Fibroblast of lung (primary cell): ENCODE data around the gene USP6NL. TPM values are rescaled to one million over a fixed set of nuclear protein-coding genes. Genes with fewer than 3 reads are reported as not detected.

Source experiments
- DNase-seq, 2 donors: peaks; one replicate each; pipeline versions ENCODE4 v3.0.0 to v3.0.0-alpha.2; 2010; ENCODE audit warnings: low read depth in 2 of 2
- H2AFZ ChIP-seq: 2 replicates; pipeline ENCODE4 v1.5.1; 2012; ENCODE audit warnings: low read length, control low read depth, inconsistent platforms
- H3K27ac ChIP-seq: 2 replicates; pipeline ENCODE4 v1.5.1; 2011; ENCODE audit warnings: low read length, control low read depth; ENCODE audit not compliant: insufficient read depth
- H3K27me3 ChIP-seq: 2 replicates; pipeline ENCODE4 v1.5.1; 2011; ENCODE audit warnings: mild to moderate bottlenecking, low read length; ENCODE audit not compliant: control insufficient read depth, insufficient read depth
- H3K36me3 ChIP-seq: 2 replicates; pipeline ENCODE4 v1.5.1; 2011; ENCODE audit warnings: low read length; ENCODE audit not compliant: control insufficient read depth, insufficient read depth
- H3K4me1 ChIP-seq: 2 replicates; pipeline ENCODE4 v1.5.1; 2011; ENCODE audit warnings: low read length; ENCODE audit not compliant: control insufficient read depth, insufficient read depth; ENCODE audit errors: extremely low read depth
- H3K4me2 ChIP-seq: 2 replicates; pipeline ENCODE4 v1.5.1; 2011; ENCODE audit warnings: low read length, control low read depth; ENCODE audit not compliant: insufficient read depth; ENCODE audit errors: extremely low read depth
- H3K4me3 ChIP-seq, 4 experiments: fragments of 200-600 bp in 1 of 4; sonication (generic) in 1 of 4; replicated peaks in 1 of 4; 2 replicates each; pipeline ENCODE4 v1.5.1; 2011 to 2016; ENCODE audit warnings: low read length in 4 of 4, low read depth in 3 of 4, mild to moderate bottlenecking in 3 of 4, control low read depth in 2 of 4, inconsistent platforms in 1 of 4, mixed read lengths in 1 of 4; ENCODE audit not compliant: insufficient read depth in 1 of 4; ENCODE audit errors: control extremely low read depth in 1 of 4
- H3K79me2 ChIP-seq: 2 replicates; pipeline ENCODE4 v1.5.1; 2012; ENCODE audit warnings: mild to moderate bottlenecking, low read length, inconsistent platforms; ENCODE audit not compliant: control insufficient read depth, insufficient read depth
- H3K9ac ChIP-seq: 2 replicates; pipeline ENCODE4 v1.5.1; 2011; ENCODE audit warnings: mild to moderate bottlenecking, low read length, control low read depth; ENCODE audit not compliant: insufficient read depth
- H3K9me3 ChIP-seq: 2 replicates; pipeline ENCODE4 v1.5.1; 2012; ENCODE audit warnings: low read depth, low read length; ENCODE audit not compliant: control insufficient read depth, insufficient read depth
- H4K20me1 ChIP-seq: 2 replicates; pipeline ENCODE4 v1.5.1; 2011; ENCODE audit warnings: low read length; ENCODE audit not compliant: control insufficient read depth, insufficient read depth; ENCODE audit errors: extremely low read depth
- EZH2 ChIP-seq: IDR thresholded peaks from 2 replicates; pipeline ENCODE4 v1.5.1; 2012; ENCODE audit warnings: low read length, control low read depth, mild to moderate bottlenecking; ENCODE audit errors: missing control alignments
- polyA plus RNA-seq, 2 donors: library from polyadenylated mRNA; depleted of rRNA in 1 of 2; stranded (reverse) in 1 of 2; unstranded in 1 of 2; fragments of >200 nt; gene quantifications; 2 replicates each; pipeline ENCODE4 v1.2.1, GENCODE V29; 2011 to 2012; ENCODE audit warnings: missing spikeins in 1 of 2
- total RNA-seq: library from RNA; depleted of rRNA; stranded (reverse); fragments of >200 nt; gene quantifications from 2 replicates; pipeline ENCODE4 v1.2.1, GENCODE V29; 2014
- TF ChIP-seq, protein P1 (sequence below), 2 donors: IDR thresholded peaks in 1 of 2; conservative IDR thresholded peaks in 1 of 2; 1 replicate in 1 of 2; 2 replicates in 1 of 2; pipeline ENCODE4 v1.5.1; 2011 to 2012; ENCODE audit warnings: low read length in 2 of 2, control low read depth in 1 of 2, inconsistent platforms in 1 of 2, low read depth in 1 of 2, mild to moderate bottlenecking in 1 of 2

The USP6NL gene
- total and polyA plus RNA-seq, 2 donors (not counting 1 experiment from before 2014, with no cell fraction given): 8.9 to 13.4 TPM

DNA sequence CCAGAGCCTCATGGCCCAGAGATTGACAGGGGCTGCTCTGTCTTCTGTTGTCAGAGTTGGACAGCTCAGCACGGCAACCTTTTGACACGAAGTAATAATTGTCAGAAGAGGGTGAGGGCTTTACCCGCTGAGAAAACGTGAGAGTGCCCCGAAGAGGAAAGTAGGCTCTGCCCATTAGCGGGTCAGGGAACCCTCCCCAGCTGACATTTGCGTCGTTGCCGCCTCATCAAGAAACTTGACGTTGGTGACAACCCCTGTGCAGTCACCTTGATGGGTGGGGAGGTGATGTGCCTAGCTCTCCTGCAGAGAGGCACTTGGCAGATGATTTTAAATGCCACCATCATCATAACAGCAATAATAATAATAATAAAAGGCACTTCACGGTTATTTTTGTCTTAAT is 202.1 kb downstream of the USP6NL start:
- no peaks in the 10 kb centered on the region for H4K20me1 ChIP-seq
- no peaks in the 10 kb centered on the region for H3K4me1 ChIP-seq
- H3K27me3 ChIP-seq: no peaks in the 10 kb centered on the region
- H3K79me2 ChIP-seq: no peaks in the 10 kb centered on the region
- TF ChIP-seq, protein P1, sequence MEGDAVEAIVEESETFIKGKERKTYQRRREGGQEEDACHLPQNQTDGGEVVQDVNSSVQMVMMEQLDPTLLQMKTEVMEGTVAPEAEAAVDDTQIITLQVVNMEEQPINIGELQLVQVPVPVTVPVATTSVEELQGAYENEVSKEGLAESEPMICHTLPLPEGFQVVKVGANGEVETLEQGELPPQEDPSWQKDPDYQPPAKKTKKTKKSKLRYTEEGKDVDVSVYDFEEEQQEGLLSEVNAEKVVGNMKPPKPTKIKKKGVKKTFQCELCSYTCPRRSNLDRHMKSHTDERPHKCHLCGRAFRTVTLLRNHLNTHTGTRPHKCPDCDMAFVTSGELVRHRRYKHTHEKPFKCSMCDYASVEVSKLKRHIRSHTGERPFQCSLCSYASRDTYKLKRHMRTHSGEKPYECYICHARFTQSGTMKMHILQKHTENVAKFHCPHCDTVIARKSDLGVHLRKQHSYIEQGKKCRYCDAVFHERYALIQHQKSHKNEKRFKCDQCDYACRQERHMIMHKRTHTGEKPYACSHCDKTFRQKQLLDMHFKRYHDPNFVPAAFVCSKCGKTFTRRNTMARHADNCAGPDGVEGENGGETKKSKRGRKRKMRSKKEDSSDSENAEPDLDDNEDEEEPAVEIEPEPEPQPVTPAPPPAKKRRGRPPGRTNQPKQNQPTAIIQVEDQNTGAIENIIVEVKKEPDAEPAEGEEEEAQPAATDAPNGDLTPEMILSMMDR (conservative IDR thresholded peaks at IDR 0.05 in 1 of 2, IDR thresholded peaks at IDR 0.05 in 1 of 2; ENCODE audit: low read depth in 1 of 2, low read length in 2 of 2): no peak
- no peak for TF ChIP-seq EZH2
- no peaks in the 10 kb centered on the region for H3K36me3 ChIP-seq
- no peak overlapping the region for H3K4me2 ChIP-seq
- no peak overlapping the region for H3K9ac ChIP-seq
- DNase-seq: no peak
- no peak overlapping the region for H3K27ac ChIP-seq
- no peak overlapping the region for H3K4me3 ChIP-seq
- H3K9me3 ChIP-seq: no peaks in the 10 kb centered on the region
- no peak overlapping the region for H2AFZ ChIP-seq

- Histone ChIP-seq H3K4me3 (no peak overlapping the region), H3K9ac (no peak overlapping the region), H3K9me3 (no peaks in the 10 kb centered on the region), H2AFZ (no peak overlapping the region), H3K79me2 (no peaks in the 10 kb centered on the region), H3K36me3 (no peaks in the 10 kb centered on the region), H3K4me1 (no peaks in the 10 kb centered on the region), H3K4me2 (no peak overlapping the region), H3K27ac (no peak overlapping the region), H4K20me1 (no peaks in the 10 kb centered on the region), H3K27me3 (no peaks in the 10 kb centered on the region)
- TF ChIP-seq, protein P1 (conservative IDR thresholded peaks at IDR 0.05 in 1 of 2, IDR thresholded peaks at IDR 0.05 in 1 of 2; ENCODE audit: low read depth in 1 of 2, low read length in 2 of 2): no peak
- no peak for TF ChIP-seq EZH2
- no peak for DNase-seq
These were observed 203.5 kb downstream of the USP6NL start for GRCh38 chr10:11407939-11408338.

GRCh38 chr10:11406746-11407145 is 204.7 kb downstream of the USP6NL start:
- Histone ChIP-seq H2AFZ (no peak overlapping the region), H3K27ac (no peak overlapping the region), H3K4me1 (no peaks in the 10 kb centered on the region), H3K9me3 (no peaks in the 10 kb centered on the region), H3K27me3 (no peaks in the 10 kb centered on the region), H3K4me3 (no peak overlapping the region), H4K20me1 (no peaks in the 10 kb centered on the region), H3K4me2 (no peak overlapping the region), H3K9ac (no peak overlapping the region), H3K79me2 (no peaks in the 10 kb centered on the region), H3K36me3 (no peaks in the 10 kb centered on the region)
- TF ChIP-seq, protein P1 (conservative IDR thresholded peaks at IDR 0.05 in 1 of 2, IDR thresholded peaks at IDR 0.05 in 1 of 2; ENCODE audit: low read depth in 1 of 2, low read length in 2 of 2): no peak
- no peak for TF ChIP-seq EZH2
- no peak for DNase-seq
